Progenitor cell of endocrine pancreas (in vitro differentiated cells): Measurements from ENCODE around the gene VDAC1. TPM values are rescaled to one million over a fixed set of nuclear protein-coding genes. Genes with fewer than 3 reads are reported as not detected.
"Not testable (repeated sequence)": the region's sequence is repeated elsewhere in the genome, so short reads cannot be mapped to it uniquely, and the experiment has no call there.

ENCODE experiments used
- DNase-seq: peaks from one replicate; pipeline ENCODE4 v3.0.0; 2021; ENCODE audit warnings: low spot score; ENCODE audit not compliant: unreplicated experiment
- H3K27ac Mint-ChIP-seq: 2 replicates; pipeline ENCODE4 v1.8.0; 2021; ENCODE audit warnings: mild to moderate bottlenecking, moderate library complexity, mixed read lengths
- H3K27me3 Mint-ChIP-seq: 2 replicates; pipeline ENCODE4 v1.8.0; 2021; ENCODE audit warnings: mixed read lengths
- H3K36me3 Mint-ChIP-seq: 2 replicates; pipeline ENCODE4 v1.8.0; 2022; ENCODE audit warnings: mixed read lengths; ENCODE audit not compliant: insufficient read depth
- H3K4me1 Mint-ChIP-seq: 2 replicates; pipeline ENCODE4 v1.8.0; 2021; ENCODE audit warnings: low read depth, mixed read lengths
- H3K4me3 Mint-ChIP-seq: 2 replicates; pipeline ENCODE4 v1.8.0; 2021; ENCODE audit warnings: low read depth, mild to moderate bottlenecking, moderate library complexity, mixed read lengths
- H3K9me3 Mint-ChIP-seq: 2 replicates; pipeline ENCODE4 v1.8.0; 2021; ENCODE audit warnings: low read depth, mixed read lengths
- CTCF ChIP-seq: fragments of 200-600 bp; sonication (generic); IDR thresholded peaks from one replicate; pipeline ENCODE4 v1.5.0; 2021; ENCODE audit warnings: antibody characterized with exemption, mild to moderate bottlenecking; ENCODE audit not compliant: unreplicated experiment
- total RNA-seq: library from RNA; stranded (reverse); gene quantifications from 2 replicates; pipeline ENCODE4 v1.2.1, GENCODE V29; 2021

The VDAC1 gene
- total RNA-seq, 1 donor from 2014 or later = 123 TPM

GRCh38 chr5:134041570-134042411 is 37.0 kb upstream of the VDAC1 start:
- Mint-ChIP-seq H3K27me3 (no peaks in the 10 kb centered on the region), H3K9me3 (no peaks in the 10 kb centered on the region), H3K4me3 (no peak overlapping the region), H3K27ac (no peak overlapping the region), H3K4me1 (peaks cover 14% of the 10 kb centered on the region), H3K36me3 (no peaks in the 10 kb centered on the region)
- DNase-seq = no peak
- no peak for TF ChIP-seq CTCF

- no peaks in the 10 kb centered on the region for H3K9me3 Mint-ChIP-seq
- no peaks in the 10 kb centered on the region for H3K27me3 Mint-ChIP-seq
- H3K27ac Mint-ChIP-seq = peak overlapping the region; percentile 17
- no peaks in the 10 kb centered on the region for H3K36me3 Mint-ChIP-seq
- H3K4me3 Mint-ChIP-seq = no peak overlapping the region
- no peak for TF ChIP-seq CTCF
- no peak for DNase-seq
- peaks cover 14% of the 10 kb centered on the region for H3K4me1 Mint-ChIP-seq
Observed at GRCh38 chr5:134038138-134038537, 33.4 kb upstream of the VDAC1 start.

- Mint-ChIP-seq H3K4me3 (no peak overlapping the region), H3K9me3 (no peaks in the 10 kb centered on the region), H3K27ac (no peak overlapping the region), H3K36me3 (no peaks in the 10 kb centered on the region), H3K27me3 (no peaks in the 10 kb centered on the region), H3K4me1 (peaks cover 14% of the 10 kb centered on the region)
- DNase-seq = no peak
- no peak for TF ChIP-seq CTCF
Observed at GRCh38 chr5:134037160-134037559, 32.4 kb upstream of the VDAC1 start.

- no peak overlapping the region for H3K4me3 Mint-ChIP-seq
- H3K4me1 Mint-ChIP-seq = peaks cover 13% of the 10 kb centered on the region
- no peaks in the 10 kb centered on the region for H3K36me3 Mint-ChIP-seq
- no peak for DNase-seq
- H3K27me3 Mint-ChIP-seq = no peaks in the 10 kb centered on the region
- no peak overlapping the region for H3K27ac Mint-ChIP-seq
- no peak for TF ChIP-seq CTCF
- H3K9me3 Mint-ChIP-seq = no peaks in the 10 kb centered on the region
Observed at GRCh38 chr5:134034326-134034725, 29.6 kb upstream of the VDAC1 start.

GRCh38 chr5:134030303-134030964 is 25.7 kb upstream of the VDAC1 start:
- not testable (repeated sequence) for H3K36me3 Mint-ChIP-seq, H3K4me1 Mint-ChIP-seq, H3K4me3 Mint-ChIP-seq, H3K27me3 Mint-ChIP-seq, H3K9me3 Mint-ChIP-seq, H3K27ac Mint-ChIP-seq, DNase-seq

GRCh38 chr5:134029156-134029555 is 24.4 kb upstream of the VDAC1 start:
- no peak overlapping the region for H3K4me3 Mint-ChIP-seq
- H3K4me1 Mint-ChIP-seq = peaks cover 3% of the 10 kb centered on the region
- no peaks in the 10 kb centered on the region for H3K9me3 Mint-ChIP-seq
- no peaks in the 10 kb centered on the region for H3K27me3 Mint-ChIP-seq
- DNase-seq = no peak
- no peak overlapping the region for H3K27ac Mint-ChIP-seq
- H3K36me3 Mint-ChIP-seq = no peaks in the 10 kb centered on the region
- TF ChIP-seq CTCF = no peak
